Measurements from ENCODE around the gene TIMP3.

GRCh38 chr22:32796865-32797573 is 4.5 kb upstream of the TIMP3 start:
- TF ChIP-seq YY1 (IDR thresholded peaks at IDR 0.05; ENCODE audit: insufficient read depth, insufficient read length) (no peak), ZNF274 (IDR thresholded peaks at IDR 0.05; ENCODE audit: low read depth, low read length) (no peak)
